IMR-90 (cell line): ENCODE data around the gene KRT34. TPM values are rescaled to one million over a fixed set of nuclear protein-coding genes. Genes with fewer than 3 reads are reported as not detected.
A peak's percentile ranks its signal among the peaks of the same experiment; 100 is the strongest.

ENCODE experiments used
- ATAC-seq: fragments of 200-7000 bp; cut with Tn5 transposase; 2 replicates; pipeline ENCODE4 v1.9.1; 2020; ENCODE audit warnings: low read depth, mild to moderate bottlenecking, moderate library complexity
- BruUV-seq: library from RNA; stranded (reverse); fragments of 400-500 nt; replicated peaks from 2 replicates; lab custom pipeline; 2021; lab: Mats Ljungman, UMichigan
- CTCF ChIA-PET: fragments of 300-600 bp; formaldehyde crosslinking; extraction: SDS; loops from one replicate; lab custom pipeline; 2021; ENCODE audit warnings: antibody characterized with exemption; lab: Yijun Ruan, JAX
- POLR2A ChIA-PET: fragments of 300-600 bp; sonication (Branson Sonifier 250); formaldehyde crosslinking; loops from one replicate; lab custom pipeline; 2022; ENCODE audit warnings: antibody characterized with exemption; ENCODE audit not compliant: unreplicated experiment; lab: Charles Lee
- DNase-seq: peaks from one replicate; pipeline ENCODE4 v3.0.0; 2013
- H2AFZ ChIP-seq: replicated peaks from 2 replicates; pipeline ENCODE3; 2013; ENCODE audit warnings: low read length, mild to moderate bottlenecking; ENCODE audit not compliant: poor library complexity
- H2AK5ac ChIP-seq: 2 replicates; pipeline ENCODE4 v1.6.1; 2013; ENCODE audit warnings: low read depth, low read length, inconsistent platforms
- H2AK9ac ChIP-seq: replicated peaks from 2 replicates; pipeline ENCODE3; 2013; ENCODE audit warnings: mild to moderate bottlenecking, low read depth, low read length, moderate library complexity; ENCODE audit not compliant: poor library complexity
- H2BK120ac ChIP-seq: 2 replicates; pipeline ENCODE4 v1.6.1; 2013; ENCODE audit warnings: low read depth, low read length, inconsistent platforms
- H2BK15ac ChIP-seq: 3 replicates; pipeline ENCODE4 v1.6.1; 2013; ENCODE audit warnings: low read depth, low read length, inconsistent platforms
- H2BK20ac ChIP-seq: 2 replicates; pipeline ENCODE4 v1.6.1; 2013; ENCODE audit warnings: low read depth, mild to moderate bottlenecking, inconsistent platforms, low read length, moderate library complexity
- H2BK5ac ChIP-seq: 2 replicates; pipeline ENCODE4 v1.6.1; 2013; ENCODE audit warnings: mild to moderate bottlenecking, low read depth, low read length, inconsistent platforms; ENCODE audit not compliant: poor library complexity, severe bottlenecking
- H3K14ac ChIP-seq: replicated peaks from 2 replicates; pipeline ENCODE4 v1.6.1; 2013; ENCODE audit warnings: low read depth, low read length, inconsistent platforms
- H3K18ac ChIP-seq: 2 replicates; pipeline ENCODE4 v1.6.1; 2013; ENCODE audit warnings: low read depth, low read length, control low read depth
- H3K23ac ChIP-seq: 2 replicates; pipeline ENCODE4 v1.6.1; 2013; ENCODE audit warnings: low read depth, low read length, inconsistent platforms
- H3K27ac ChIP-seq: 2 replicates; pipeline ENCODE4 v1.5.1; 2013; ENCODE audit warnings: mild to moderate bottlenecking, control low read depth, low read length; ENCODE audit not compliant: insufficient read depth
- H3K27me3 ChIP-seq: 2 replicates; pipeline ENCODE4 v1.6.1; 2013; ENCODE audit warnings: low read length; ENCODE audit not compliant: control insufficient read depth, insufficient read depth
- H3K36me3 ChIP-seq: 2 replicates; pipeline ENCODE4 v1.6.1; 2013; ENCODE audit warnings: low read length, mixed read lengths; ENCODE audit not compliant: control insufficient read depth, insufficient read depth
- H3K4ac ChIP-seq: 2 replicates; pipeline ENCODE4 v1.6.1; 2013; ENCODE audit warnings: low read depth, low read length, inconsistent platforms
- H3K4me1 ChIP-seq: 2 replicates; pipeline ENCODE4 v1.6.1; 2013; ENCODE audit warnings: low read length, mixed read lengths; ENCODE audit not compliant: control insufficient read depth, insufficient read depth
- H3K4me2 ChIP-seq: 2 replicates; pipeline ENCODE4 v1.6.1; 2013; ENCODE audit warnings: low read depth, mild to moderate bottlenecking, control low read depth, low read length, moderate library complexity
- H3K4me3 ChIP-seq: 2 replicates; pipeline ENCODE4 v1.5.1; 2013; ENCODE audit warnings: low read depth, mild to moderate bottlenecking, control low read depth, low read length, moderate library complexity; ENCODE audit not compliant: insufficient read depth
- H3K56ac ChIP-seq: 2 replicates; pipeline ENCODE4 v1.6.1; 2013; ENCODE audit warnings: low read length, inconsistent platforms; ENCODE audit not compliant: insufficient read depth; ENCODE audit errors: extremely low read depth
- H3K79me1 ChIP-seq, 2 experiments: 2 replicates each; pipeline ENCODE4 v1.6.1; 2013; ENCODE audit warnings: low read length in 2 of 2, inconsistent platforms in 1 of 2, low read depth in 1 of 2
- H3K9ac ChIP-seq: 2 replicates; pipeline ENCODE4 v1.6.1; 2013; ENCODE audit warnings: low read depth, low read length, control low read depth
- H3K9me1 ChIP-seq: 2 replicates; pipeline ENCODE4 v1.6.1; 2013; ENCODE audit warnings: low read length, inconsistent platforms; ENCODE audit not compliant: insufficient read depth
- H3K9me3 ChIP-seq: 2 replicates; pipeline ENCODE4 v1.6.1; 2013; ENCODE audit warnings: low read length; ENCODE audit not compliant: control insufficient read depth, insufficient read depth
- H4K20me1 ChIP-seq: 2 replicates; pipeline ENCODE4 v1.6.1; 2013; ENCODE audit warnings: low read length, inconsistent platforms; ENCODE audit not compliant: insufficient read depth
- H4K5ac ChIP-seq: 2 replicates; pipeline ENCODE4 v1.6.1; 2013; ENCODE audit warnings: mild to moderate bottlenecking, low read depth, low read length, control low read depth
- H4K8ac ChIP-seq, 2 experiments: 2 replicates each; pipeline ENCODE4 v1.6.1; 2013; ENCODE audit warnings: low read depth in 2 of 2, low read length in 2 of 2, control low read depth in 1 of 2, inconsistent platforms in 1 of 2
- H4K91ac ChIP-seq: 2 replicates; pipeline ENCODE4 v1.6.1; 2013; ENCODE audit warnings: low read depth, low read length, inconsistent platforms; ENCODE audit not compliant: insufficient read depth
- BHLHE40 ChIP-seq: fragments of 150-350 bp; IDR thresholded peaks from 2 replicates; pipeline ENCODE4 v1.6.1; 2016; ENCODE audit warnings: mild to moderate bottlenecking, low read depth, low read length
- CEBPB ChIP-seq: IDR thresholded peaks from 2 replicates; pipeline ENCODE4 v1.6.1; 2012; ENCODE audit warnings: low read depth, low read length, improper control_type of control experiment
- ELK1 ChIP-seq: fragments of 150-350 bp; IDR thresholded peaks from 2 replicates; pipeline ENCODE4 v1.6.1; 2016; ENCODE audit warnings: low read depth, mild to moderate bottlenecking, low read length, moderate library complexity, borderline replicate concordance
- FOS ChIP-seq: fragments of 150-350 bp; IDR thresholded peaks from 2 replicates; pipeline ENCODE4 v1.6.1; 2016; ENCODE audit warnings: low read depth, low read length
- POLR2A ChIP-seq: IDR thresholded peaks from 2 replicates; pipeline ENCODE4 v1.6.1; 2012; ENCODE audit warnings: mild to moderate bottlenecking, low read depth, low read length
- USF2 ChIP-seq: fragments of 150-350 bp; IDR thresholded peaks from 2 replicates; pipeline ENCODE4 v1.6.1; 2017; ENCODE audit warnings: mild to moderate bottlenecking, antibody characterized with exemption, low read length, low read depth
- WGBS, 2 experiments: methylation state at CpG; one replicate each; pipeline versions ENCODE4 v1.1.5 to v1.1.7; 2013; ENCODE audit warnings: missing lambda C conversion rate in 2 of 2; ENCODE audit not compliant: insufficient read length in 1 of 2; ENCODE audit errors: extremely low coverage in 2 of 2; 5-methylcytosine and 5-hydroxymethylcytosine counted together
- dilution Hi-C: fragments of 300-500 bp; cut with HindIII; formaldehyde crosslinking; loops from one replicate; pipeline ENCODE4 v1.14.3; 2018; ENCODE audit warnings: low sequenced_read_pairs; ENCODE audit not compliant: unreplicated experiment
- in situ Hi-C: fragments of 300-500 bp; cut with MboI; formaldehyde crosslinking; loops from 3 replicates; pipeline ENCODE4 v1.14.3; 2019; ENCODE audit warnings: low sequenced_read_pairs, inconsistent platforms, mixed read lengths
- intact Hi-C: fragments of 100-400 bp; cut with micrococcal nuclease; formaldehyde crosslinking; loops from 2 replicates; pipeline ENCODE4 v1.10.0; 2022
- polyA plus RNA-seq, 3 experiments: library from polyadenylated mRNA; depleted of rRNA; stranded (reverse); fragments of >200 nt; gene quantifications; 2 replicates each; pipeline ENCODE4 v1.2.3, GENCODE V29; 2012; ENCODE audit warnings: low replicate concordance in 1 of 3
- total RNA-seq: library from RNA; depleted of rRNA; stranded (reverse); fragments of >200 nt; gene quantifications from 2 replicates; pipeline ENCODE4 v1.2.3, GENCODE V29; 2012

KRT34 gene
- total and polyA plus RNA-seq, 2 of the 4 experiments (the other 2 are of a cell fraction): 3.4 to 3.6 TPM

GRCh38 chr17:41383690-41384089 lies 1.6 kb upstream of the KRT34 start:
- no TSS peak for BruUV-seq

More at GRCh38 chr17:41383690-41384089, 1.6 kb upstream of the KRT34 start:
- H3K9me1 ChIP-seq: peaks cover 19% of the 10 kb centered on the region
- H3K4me2 ChIP-seq: no peak overlapping the region
- no peak overlapping the region for H2AFZ ChIP-seq
- no peak overlapping the region for H3K9ac ChIP-seq
- H3K36me3 ChIP-seq: no peaks in the 10 kb centered on the region
- WGBS, 2 experiments: 100% methylated on average over 1 of the region's 1 CpG; no CpG with 5 or more reads in 1 of the 2 experiments
- CTCF ChIA-PET: no interaction called here
- H2BK20ac ChIP-seq: 0 out of 2 replicates have a peak overlapping the region, but pooled peaks have one; percentile 18
- dilution Hi-C loops: no loop called here
- no peak overlapping the region for H3K14ac ChIP-seq
- H2AK9ac ChIP-seq: no peak overlapping the region
- H3K27me3 ChIP-seq: no peaks in the 10 kb centered on the region
- H4K20me1 ChIP-seq: no peaks in the 10 kb centered on the region
- H3K79me1 ChIP-seq: no peaks in the 10 kb centered on the region; a peak in 1 of 4 replicates
- H4K8ac ChIP-seq: no peak overlapping the region
- H3K4me3 ChIP-seq: no peak overlapping the region
- H2BK5ac ChIP-seq: no peak overlapping the region
- no peaks in the 10 kb centered on the region for H3K9me3 ChIP-seq
- POLR2A ChIA-PET: interaction anchor here (0.7 kb wide), 1 partner anchor 530 kb away, joined by 6 read pairs; no protein-coding TSS in a partner anchor
- H2BK15ac ChIP-seq: peak overlapping the region; percentile 39; the same call in 1 of the 3 replicates
- no peak overlapping the region for H4K91ac ChIP-seq
- H3K56ac ChIP-seq: no peak overlapping the region
- no peak overlapping the region for H3K23ac ChIP-seq
- TF ChIP-seq FOS (no peak), BHLHE40 (no peak), USF2 (no peak), POLR2A (no peak), CEBPB (peak; percentile 77), ELK1 (no peak)
- peak overlapping the region; percentile 64; the same call in 1 of the 2 replicates for H3K18ac ChIP-seq
- no peak overlapping the region for H2AK5ac ChIP-seq
- in situ Hi-C loops: no loop called here
- peak overlapping the region; percentile 74; the same call in 1 of the 2 replicates for H4K5ac ChIP-seq
- H3K4ac ChIP-seq: no peak overlapping the region
- H2BK120ac ChIP-seq: 0 out of 2 replicates have a peak overlapping the region, but pooled peaks have one; percentile 21
- no peak overlapping the region for H3K27ac ChIP-seq
- intact Hi-C loops: no loop called here
- DNase-seq (no peak), ATAC-seq (no peak)
- H3K4me1 ChIP-seq: peaks cover 21% of the 10 kb centered on the region
